Ureter (tissue), 1 donor: Measurements from ENCODE around the gene AMOTL2. TPM values are rescaled to one million over a fixed set of nuclear protein-coding genes. Genes with fewer than 3 reads are reported as not detected.

Experiments
- DNase-seq: peaks from one replicate; pipeline ENCODE4 v3.0.0-alpha.2; 2020; ENCODE audit warnings: low spot score
- total RNA-seq: library from RNA; stranded (reverse); gene quantifications from one replicate; pipeline ENCODE4 v1.2.4, GENCODE V29; 2023
- donor health status: DM: yes; HTN: yes; CAD: no.

The AMOTL2 gene
- total RNA-seq, 1 donor from 2014 or later, result 76.2 TPM

DNA sequence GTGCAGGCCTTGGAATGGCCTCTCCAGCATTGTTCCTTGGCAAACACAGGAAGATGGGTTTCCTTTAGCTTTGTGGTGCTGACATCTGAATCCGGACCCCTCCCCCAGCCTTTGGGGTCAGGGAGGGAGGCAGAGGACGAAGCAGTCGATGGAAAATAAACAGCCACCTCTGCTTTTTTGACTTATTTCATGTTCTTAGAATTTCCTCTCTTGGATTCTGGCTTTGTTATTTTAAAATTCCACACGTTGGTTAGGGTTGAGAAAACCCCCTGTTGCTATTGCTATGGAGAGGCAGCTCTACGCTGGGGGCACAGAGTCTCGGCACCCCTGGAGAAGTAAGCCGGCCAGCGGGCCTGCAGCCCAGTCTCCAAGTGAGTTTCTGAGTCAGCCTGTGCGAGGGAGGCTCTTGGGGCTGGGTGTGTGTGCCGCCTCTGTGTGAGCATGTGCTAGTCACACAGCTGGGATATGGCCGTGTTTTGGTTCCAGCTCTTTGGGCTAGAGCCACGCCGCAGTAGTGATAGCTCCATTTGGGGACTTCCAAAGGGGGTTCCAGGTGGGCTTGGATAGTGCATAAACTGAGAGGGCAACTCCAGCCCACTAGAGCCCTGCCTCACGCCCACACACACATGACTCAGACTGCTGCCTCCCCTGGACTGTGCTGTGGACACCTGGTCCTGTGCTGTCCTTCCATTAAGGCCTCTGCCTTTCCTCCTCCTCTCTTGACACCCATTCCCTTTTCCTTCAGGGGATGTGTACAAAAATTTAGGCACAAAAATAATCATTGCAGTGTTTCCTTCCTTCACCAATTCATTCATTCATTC, 58.8 kb downstream of the AMOTL2 start:
- DNase-seq, result peak; percentile 60

DNA sequence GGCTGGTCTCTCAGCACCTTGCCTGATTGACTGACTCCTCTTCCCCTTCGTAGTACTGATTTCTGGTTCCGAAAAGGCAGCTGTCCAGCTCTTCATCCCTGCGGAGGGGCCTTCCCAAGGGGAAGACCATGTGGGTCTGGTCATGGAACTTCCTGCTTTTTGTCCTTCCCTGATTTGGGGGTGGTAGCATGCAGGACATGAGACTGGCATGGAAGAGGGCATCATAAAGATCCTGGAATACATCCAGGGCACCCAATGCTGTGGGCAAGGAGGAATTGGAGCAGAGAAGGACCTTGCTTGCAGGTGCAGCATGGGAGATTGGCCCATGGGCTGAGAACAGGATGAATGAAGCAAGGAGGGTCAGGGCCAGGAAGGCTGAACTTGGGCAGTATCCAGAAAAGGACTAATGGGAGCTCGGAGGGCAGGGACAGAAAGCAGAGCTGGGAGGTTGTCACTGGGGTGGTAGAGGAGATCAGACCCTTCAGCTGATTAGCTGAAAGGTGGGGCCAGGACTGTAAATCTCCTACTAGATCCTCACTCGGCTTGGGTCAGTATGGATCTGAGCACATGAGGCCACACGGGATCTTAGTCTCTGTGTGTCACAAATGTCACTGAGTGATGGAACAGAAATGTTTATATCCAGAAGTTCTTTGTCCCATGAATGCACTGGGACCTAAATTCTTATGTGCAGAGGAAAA, 59.5 kb downstream of the AMOTL2 start:
- DNase-seq, result peak; percentile 43

DNA sequence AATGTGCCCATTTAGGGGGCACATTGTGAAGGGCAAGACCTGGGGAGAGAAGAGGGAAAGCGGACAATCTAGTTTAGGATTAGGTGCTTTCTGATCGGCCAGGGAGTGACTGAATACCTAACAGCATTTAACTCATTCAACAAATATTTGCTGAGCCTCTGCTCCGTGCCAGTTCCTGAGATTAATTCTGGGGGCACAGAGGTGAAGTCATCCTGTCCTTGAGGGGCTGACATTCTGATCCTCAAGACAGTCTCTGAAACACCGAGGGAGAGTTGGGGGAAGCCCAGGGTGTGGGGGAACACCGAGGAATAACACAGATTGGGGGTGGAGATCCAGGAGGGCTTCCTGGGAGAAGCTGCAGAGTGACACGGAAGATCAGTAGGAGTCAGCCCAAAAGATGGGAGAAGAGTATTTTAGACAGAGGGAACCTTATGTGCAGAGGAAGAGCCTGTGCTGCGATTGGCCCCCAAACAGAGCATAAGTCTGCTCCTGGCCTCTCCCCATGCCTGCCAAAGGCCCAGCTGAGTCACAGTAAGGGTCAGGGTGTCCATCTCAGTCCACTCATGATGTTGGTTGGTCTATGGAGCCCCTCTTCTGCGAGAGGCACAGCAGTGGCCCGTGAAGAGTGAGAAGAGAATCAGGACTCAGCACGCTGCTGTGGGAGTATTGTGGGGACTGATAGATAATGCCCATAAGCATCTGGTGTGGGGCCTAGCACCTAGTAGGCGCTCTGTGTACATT, 60.2 kb downstream of the AMOTL2 start:
- no peak for DNase-seq

DNA sequence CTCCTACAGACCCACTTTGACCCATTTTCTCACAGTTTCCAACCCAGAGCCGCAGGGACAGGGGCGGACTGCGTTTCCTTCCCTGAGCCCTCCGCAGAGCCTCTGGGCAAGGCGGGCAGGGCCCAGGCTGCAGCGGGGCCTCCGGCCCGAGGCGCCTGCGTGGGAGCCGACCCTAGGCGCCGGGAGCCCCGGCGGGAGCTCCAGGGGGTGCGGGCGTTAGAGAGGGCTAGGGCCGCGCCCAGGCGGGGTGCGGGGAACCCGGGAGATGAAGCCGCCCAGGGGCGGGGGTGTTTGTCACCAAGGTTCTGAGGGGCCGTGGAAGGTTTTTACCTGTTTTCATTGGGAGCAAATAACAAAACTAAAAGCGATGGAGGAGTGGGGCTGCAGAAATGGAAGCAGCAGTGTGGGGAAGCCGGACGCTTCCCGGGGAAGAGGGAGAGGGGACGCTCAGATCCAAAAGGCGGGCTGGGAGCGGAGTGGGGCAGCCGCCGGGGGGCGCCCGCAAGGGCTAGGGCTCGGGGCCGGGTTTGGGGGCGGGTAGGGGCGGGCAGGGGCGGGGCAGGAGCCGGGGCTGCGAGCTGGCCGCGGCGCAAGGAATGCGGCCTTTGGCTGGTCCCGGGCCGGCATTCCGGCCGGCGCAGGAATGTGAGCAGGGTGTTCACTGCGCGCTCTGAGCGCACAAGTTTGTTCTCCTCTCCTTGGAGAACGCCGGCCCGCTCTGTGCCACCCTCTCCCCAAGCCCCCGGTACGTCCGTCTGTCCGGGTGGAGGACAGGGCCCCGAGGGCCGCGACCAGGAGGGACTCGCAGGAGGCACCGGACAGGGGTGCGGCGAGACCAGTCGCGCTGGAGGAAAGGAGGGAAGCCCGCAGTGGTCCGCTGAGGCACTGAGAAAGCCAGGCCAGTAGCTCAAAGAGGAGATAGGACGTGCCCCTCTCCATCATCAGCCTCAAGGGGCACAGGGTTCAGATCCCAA, 61.1 kb downstream of the AMOTL2 start:
- peak; percentile 74 for DNase-seq

DNA sequence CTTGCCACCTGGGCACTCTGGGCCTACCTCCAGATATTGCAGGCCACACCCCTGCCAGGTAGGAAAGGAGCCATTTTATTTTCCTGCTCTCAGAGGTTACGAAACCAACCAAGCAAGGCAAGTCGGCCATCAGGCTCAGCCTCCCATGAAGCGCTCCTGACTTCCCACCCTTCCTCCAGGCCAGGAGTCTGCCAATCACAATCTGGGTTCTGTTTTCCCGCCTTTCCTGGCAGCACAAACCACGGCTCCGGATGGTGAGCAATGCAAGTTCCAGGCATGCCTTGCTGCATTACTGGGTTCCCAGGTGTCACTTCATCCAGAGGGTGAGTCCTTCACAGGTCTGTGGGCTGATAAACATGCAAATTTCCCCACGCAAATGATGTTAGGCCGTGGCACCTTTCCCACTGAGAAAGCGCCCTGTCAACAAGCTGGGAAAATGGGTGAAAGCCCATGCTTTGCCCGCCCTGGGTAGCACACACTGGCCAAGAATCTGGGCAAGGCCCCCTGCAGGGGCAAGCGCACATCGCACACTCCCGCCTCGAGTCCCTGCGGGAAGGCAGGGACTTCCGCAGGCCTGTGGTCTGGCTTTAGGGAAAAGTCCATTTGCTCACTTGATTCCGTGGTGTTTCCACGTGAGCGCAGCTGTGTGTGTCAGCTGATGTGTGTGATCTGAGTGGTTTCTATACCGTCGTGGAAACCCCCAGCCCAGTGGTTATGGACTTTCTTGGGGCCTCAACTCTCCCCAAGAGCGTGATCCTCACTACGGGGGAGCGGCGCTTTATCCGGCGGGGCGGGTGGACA, 62.0 kb downstream of the AMOTL2 start:
- no peak for DNase-seq

DNA sequence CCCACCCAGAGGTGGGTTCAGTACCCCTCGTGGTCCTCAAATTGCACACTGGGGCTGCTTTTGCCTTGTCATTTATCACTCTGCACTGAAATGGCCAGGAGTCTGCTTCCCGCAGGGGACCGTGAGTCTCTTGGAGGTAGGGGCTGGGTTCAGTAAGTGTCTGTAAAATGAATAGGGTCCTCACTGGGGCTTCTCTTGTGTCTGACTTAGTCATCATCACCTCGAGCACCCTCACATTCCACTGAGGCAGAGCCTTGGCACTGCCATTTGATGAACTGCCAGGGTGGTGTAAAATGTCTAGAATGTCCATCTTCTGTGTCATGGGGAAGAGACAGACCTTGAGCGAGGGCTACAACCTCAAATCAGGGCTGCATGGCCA, 62.6 kb downstream of the AMOTL2 start:
- DNase-seq, result no peak

DNA sequence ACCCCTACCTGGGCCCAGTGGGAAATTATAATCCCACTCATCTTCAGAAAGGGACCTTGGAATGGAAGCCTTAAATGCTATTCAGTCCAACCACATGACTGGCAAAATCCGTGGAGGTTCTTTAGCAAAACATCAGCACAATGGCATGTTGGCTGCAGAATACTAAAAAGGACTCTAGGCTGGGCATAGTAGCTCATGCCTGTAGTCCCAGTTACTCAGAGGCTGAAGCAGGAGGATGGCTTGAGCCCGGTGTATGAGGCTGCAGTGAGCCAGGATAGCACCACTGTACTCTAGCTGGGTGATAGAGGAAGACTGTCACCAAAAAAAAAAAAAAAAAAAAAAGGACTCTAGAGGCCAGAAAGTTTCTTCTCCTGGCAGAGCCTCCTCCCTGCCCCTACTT, 63.0 kb downstream of the AMOTL2 start:
- no peak for DNase-seq

DNA sequence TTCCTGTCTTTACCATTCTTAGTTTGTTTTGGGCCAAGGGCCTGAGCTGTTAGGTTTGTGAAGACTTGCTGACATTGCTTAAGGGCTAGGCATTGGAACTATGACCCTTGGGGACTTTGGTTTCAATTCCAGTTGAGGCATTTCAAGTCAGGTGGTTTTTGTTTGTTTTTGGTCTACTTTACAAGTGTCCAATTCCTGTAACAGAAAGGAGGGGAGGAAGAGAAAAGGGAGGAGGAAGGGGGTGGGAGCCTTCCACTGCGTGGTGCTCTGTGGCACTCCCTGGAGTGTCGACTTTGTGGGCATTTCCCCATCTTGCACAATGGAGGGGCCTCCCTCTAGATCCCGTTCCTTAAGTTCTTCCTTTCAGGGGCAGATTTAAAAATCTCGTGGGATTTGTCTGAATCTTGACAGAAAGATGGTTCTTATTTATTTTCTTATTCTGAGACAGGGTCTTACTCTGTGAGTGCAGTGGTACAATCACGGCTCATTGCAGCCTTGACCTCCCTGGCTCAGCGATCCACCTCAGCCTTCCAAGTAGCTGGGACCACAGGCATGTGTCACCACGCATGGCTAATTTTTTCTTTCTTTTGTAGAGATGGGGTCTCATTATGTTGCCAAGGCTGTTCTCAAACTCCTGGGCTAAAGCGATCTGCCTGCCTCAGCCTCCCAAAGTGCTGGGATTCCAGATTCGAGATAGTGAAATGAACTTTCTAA, 64.1 kb downstream of the AMOTL2 start:
- DNase-seq, result no peak

DNA sequence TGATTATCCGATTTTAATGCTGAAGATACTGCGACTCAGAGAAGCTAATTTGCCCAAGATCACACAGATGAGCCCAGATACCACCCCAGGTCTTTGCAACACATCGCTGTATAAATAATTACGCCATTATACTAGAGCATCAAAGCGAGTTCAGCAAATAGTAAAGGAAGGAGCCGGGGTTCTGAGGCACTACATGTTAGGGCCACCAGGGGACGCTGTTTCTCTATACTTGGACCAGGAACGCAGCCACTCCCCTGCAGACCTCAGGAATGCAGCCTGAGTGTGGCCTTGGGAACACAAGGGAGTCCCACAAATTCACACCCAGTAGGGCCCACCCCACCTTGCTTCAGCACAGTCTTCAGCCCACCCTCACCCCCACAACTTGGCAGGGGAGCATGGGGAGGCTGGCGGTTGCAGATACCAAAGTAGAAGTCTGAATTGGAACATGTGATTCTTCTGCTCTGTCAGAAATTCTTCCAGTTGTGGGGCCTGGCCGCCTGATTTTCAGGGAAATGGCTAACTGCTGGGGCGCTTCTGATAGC, 65.8 kb downstream of the AMOTL2 start:
- peak; percentile 88 for DNase-seq

DNA sequence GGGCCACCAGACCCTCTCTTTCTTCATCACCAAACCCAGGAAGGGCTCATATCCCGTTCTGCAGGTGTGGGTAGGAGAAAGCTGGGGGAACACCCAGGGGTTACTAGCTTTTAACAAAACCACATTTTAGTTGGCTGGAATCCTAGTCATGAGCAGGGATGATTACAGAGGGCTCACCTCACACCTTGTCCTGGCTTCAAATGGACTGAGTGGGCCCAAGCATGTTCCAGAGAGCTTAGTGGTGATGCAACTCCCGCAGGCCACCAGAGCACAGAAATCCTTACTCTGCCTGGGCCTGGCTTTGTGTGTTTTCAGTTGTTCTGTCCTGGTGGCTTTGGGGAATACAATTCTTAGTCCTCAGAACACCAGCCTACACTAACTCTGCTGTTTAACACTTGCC, 66.8 kb downstream of the AMOTL2 start:
- no peak for DNase-seq

DNA sequence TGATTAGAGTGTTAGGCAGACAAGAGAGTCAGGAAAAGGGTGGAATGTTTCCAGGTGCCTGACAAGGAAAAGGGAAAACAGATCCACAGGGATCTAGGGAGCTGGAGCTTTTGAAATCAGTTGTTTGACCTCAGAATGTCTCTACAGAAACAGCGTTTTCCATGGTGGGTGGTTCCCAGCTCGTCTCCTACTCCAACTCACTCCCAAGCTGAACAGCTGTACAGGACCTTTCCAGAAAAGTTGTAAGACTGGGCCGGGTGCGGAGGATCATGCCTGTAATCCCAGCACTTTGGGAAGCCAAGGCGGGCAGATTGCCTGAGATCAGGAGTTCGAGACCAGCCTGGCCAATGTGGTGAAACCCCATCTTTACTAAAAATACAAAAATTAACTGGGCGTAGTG, 67.9 kb downstream of the AMOTL2 start:
- no peak for DNase-seq

Other genes with a start within 250 kb of the AMOTL2 start
- gene RYK, start 123.6 kb downstream of the AMOTL2 start, total RNA-seq, result 78.4 TPM
- gene ANAPC13, start 111.5 kb upstream of the AMOTL2 start, total RNA-seq, result 50.9 TPM
- gene CEP63, start 111.6 kb upstream of the AMOTL2 start, total RNA-seq, result 37.6 TPM